CD4-positive, alpha-beta T cell treated with Interleukin-6 at 100 ng/mL for 8 hours (primary cell): ENCODE data around the gene HAUS3.
"Not testable (repeated sequence)": the region's sequence is repeated elsewhere in the genome, so short reads cannot be mapped to it uniquely, and the experiment has no call there.

Source experiments
- DNase-seq: peaks from one replicate; pipeline ENCODE4 v3.0.0-alpha.2; 2020; ENCODE audit warnings: mixed read lengths, low spot score

Gene HAUS3

GRCh38 chr4:2220016-2220630 is 21.8 kb downstream of the HAUS3 start:
- DNase-seq, result peak; percentile 76

- DNase-seq, result no peak
These were observed 22.6 kb downstream of the HAUS3 start for GRCh38 chr4:2219233-2219760.

- DNase-seq, result no peak
These were observed 23.5 kb downstream of the HAUS3 start for GRCh38 chr4:2218436-2218835.

GRCh38 chr4:2217726-2218125 is 24.2 kb downstream of the HAUS3 start:
- DNase-seq, result no peak

- no peak for DNase-seq
These were observed 29.1 kb downstream of the HAUS3 start for GRCh38 chr4:2212831-2213230.

DNA sequence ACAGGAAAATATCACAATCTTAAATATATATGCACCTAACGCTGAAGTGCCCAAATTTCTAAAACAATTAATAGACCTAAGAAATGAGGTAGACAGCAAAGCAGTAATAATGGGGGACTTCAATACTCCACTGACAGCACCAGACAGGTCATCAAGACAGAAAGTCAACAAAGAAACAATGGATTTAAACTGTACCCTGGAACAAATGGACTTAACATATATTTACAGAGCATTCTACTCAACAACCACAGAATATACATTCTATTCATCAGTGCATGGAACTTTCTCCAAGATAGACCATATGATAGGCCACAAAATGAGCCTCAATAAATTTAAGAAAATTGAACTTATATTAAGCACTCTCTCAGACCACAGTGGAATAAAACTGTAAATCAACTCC is 39.1 kb downstream of the HAUS3 start:
- DNase-seq, result not testable (repeated sequence)

DNA sequence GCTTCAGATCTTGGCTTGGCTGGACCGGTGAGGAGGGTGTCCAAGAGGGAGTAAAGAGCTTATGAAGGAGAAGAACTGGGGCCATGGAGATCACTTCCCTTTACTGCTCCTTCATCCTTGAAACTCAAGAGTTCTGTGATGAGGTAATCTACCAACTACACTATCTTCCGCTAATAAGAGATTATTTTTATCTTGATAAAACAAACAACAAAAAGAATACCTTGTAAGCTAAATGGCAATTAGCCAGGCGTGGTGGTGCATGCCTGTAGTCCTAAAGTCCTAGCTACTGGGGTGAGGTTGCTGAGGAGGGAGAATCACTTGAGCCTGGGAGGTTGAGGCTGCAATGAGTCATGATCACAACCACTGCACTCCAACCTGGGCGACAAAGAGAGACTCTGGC is 47.4 kb downstream of the HAUS3 start:
- DNase-seq, result no peak

- DNase-seq, result no peak
These were observed 48.6 kb downstream of the HAUS3 start for GRCh38 chr4:2193326-2193725.

- DNase-seq, result no peak
These were observed 55.1 kb downstream of the HAUS3 start for GRCh38 chr4:2186865-2187172.

DNA sequence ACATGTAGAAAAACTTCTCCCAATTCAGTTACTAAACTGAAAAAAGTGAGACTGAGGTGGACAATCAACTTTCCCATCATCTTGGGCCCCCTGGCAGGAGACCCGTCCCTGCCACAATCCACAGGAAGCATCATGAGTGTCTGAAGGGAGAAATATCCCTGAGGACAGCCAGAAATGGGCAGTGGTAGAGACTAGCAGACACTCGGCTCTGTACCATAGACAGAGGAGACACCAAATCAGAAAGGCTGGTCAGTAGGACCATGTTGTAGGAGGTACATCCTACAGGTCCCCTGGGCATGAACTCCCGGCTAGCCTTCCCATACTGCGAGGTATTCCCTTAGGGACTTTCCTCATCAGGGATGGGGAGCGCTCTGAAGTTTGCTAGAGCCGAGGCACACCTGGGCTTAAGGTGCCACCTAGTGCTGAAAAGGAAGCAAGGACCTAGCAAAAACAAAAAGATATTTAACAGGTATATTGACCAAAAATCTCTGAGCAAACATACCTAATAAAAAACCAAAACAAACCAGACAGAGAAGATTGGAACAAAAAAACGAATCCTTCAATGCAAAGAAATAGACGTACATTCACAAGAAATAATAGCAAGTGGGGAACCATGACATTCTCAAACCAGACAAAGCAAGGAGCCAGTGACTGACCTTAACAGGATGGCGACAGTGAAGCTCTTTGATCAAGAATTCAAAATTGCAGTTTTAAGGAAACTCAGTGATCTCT is 55.6 kb downstream of the HAUS3 start:
- no peak for DNase-seq

GRCh38 chr4:2183394-2183793 is 58.5 kb downstream of the HAUS3 start:
- DNase-seq, result no peak

GRCh38 chr4:2182994-2183393 is 58.9 kb downstream of the HAUS3 start:
- no peak for DNase-seq

DNA sequence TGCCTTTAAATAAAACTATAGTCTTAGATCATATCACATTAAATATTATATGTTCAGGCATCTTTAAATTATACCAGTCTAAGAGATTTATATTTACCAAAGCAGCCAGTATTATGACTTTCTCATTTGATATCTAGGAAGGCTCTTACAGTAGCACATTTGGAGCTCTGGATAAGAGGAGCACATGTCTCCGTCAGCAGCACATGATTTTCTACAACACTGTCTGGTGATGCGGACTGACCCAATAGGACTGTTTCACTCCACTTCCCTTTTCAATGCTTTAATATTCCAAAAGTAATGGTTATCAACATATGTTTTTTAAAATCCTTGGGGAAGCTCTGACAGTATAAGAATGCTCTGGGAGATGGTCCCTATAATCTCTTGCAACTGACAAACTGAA is 61.5 kb downstream of the HAUS3 start:
- DNase-seq, result no peak

DNA sequence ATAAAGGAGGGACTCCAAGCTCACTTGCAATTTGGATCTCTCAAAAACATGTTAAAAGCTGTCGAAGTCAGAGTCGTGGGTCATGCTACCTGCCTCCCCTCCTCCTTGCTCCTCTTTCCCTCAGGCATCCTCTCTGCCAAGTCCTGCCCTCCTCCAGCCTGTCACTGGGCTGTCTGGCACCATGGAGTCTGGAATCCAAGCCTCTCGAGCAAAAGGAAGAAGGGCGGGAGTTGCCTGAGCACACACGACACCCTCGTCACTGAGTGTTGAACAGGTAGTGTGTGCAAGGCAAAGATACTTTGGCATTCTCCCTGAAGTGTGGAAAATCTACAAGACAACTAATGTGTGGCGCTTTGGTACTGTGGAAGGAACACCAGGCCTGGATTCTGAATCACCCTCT is 62.2 kb downstream of the HAUS3 start:
- no peak for DNase-seq

GRCh38 chr4:2178986-2179385 is 62.9 kb downstream of the HAUS3 start:
- DNase-seq, result no peak
